Esophagus squamous epithelium (tissue), 5 donors: ENCODE results near the gene SET. TPM values are rescaled to one million over a fixed set of nuclear protein-coding genes. Genes with fewer than 3 reads are reported as not detected.

Source experiments
- DNase-seq: peaks from one replicate; lab custom pipeline; 2025; lab: John Stamatoyannopoulos, UW
- H3K27ac ChIP-seq, 4 donors: fragments of 200-600 bp; sonication (generic); one replicate each; pipeline ENCODE4 v1.5.1; 2016 to 2019; ENCODE audit warnings: mild to moderate bottlenecking in 1 of 4
- H3K27me3 ChIP-seq, 4 donors: fragments of 200-600 bp; sonication (generic); 1 replicate in 3 of 4; 2 replicates in 1 of 4; pipeline versions ENCODE4 v1.5.1 to v1.6.0; 2017 to 2021; ENCODE audit warnings: antibody characterized with exemption in 1 of 4
- H3K36me3 ChIP-seq, 3 donors: fragments of 200-600 bp; sonication (generic); one replicate each; pipeline ENCODE4 v1.5.1; 2016 to 2019
- H3K4me1 ChIP-seq, 3 donors: fragments of 200-600 bp; sonication (generic); one replicate each; pipeline ENCODE4 v1.5.1; 2017 to 2019
- H3K4me3 ChIP-seq, 4 donors: fragments of 200-600 bp; sonication (generic); 1 replicate in 3 of 4; 2 replicates in 1 of 4; pipeline ENCODE4 v1.5.1; 2016 to 2019; ENCODE audit warnings: mild to moderate bottlenecking in 2 of 4, moderate library complexity in 1 of 4
- H3K9me3 ChIP-seq, 3 donors: fragments of 200-600 bp; sonication (generic); one replicate each; pipeline ENCODE4 v1.5.1; 2016 to 2019
- POLR2A ChIP-seq, 4 donors: fragments of 450-650 bp; IDR thresholded peaks; one replicate each; pipeline ENCODE4 v1.6.1; 2017; ENCODE audit warnings: antibody characterized with exemption in 4 of 4, mild to moderate bottlenecking in 4 of 4, moderate library complexity in 3 of 4
- WGBS, 2 donors: methylation state at CpG; one replicate each; pipeline ENCODE4 v1.1.5; 2018; 5-methylcytosine and 5-hydroxymethylcytosine counted together
- intact Hi-C: fragments of 100-400 bp; cut with DNase I; formaldehyde crosslinking; loops from one replicate; pipeline ENCODE4 v1.15.0; 2022
- small RNA-seq, 4 donors: library from RNA; depleted of rRNA; stranded (forward); fragments of <200 nt; gene quantifications; one replicate each; pipeline ENCODE3, GENCODE V24; 2016
- total RNA-seq, 4 donors: library from RNA; depleted of rRNA; stranded (reverse); fragments of >200 nt; gene quantifications; one replicate each; pipeline ENCODE4 v1.1.0, GENCODE V29; 2016
- TF ChIP-seq, protein P1 (sequence below), 6 experiments: fragments of 450-650 bp in 4 of 6; fragments of 200-600 bp in 2 of 6; sonication (generic) in 2 of 6; IDR thresholded peaks; one replicate each; pipeline ENCODE4 v1.5.1; 2016 to 2019; ENCODE audit warnings: antibody characterized with exemption in 6 of 6, mild to moderate bottlenecking in 4 of 6, moderate library complexity in 4 of 6
- donor health status: DM: yes; HTN: yes; CAD: no.

Gene SET
- total RNA-seq, 4 donors from 2014 or later, result 83.5 to 253 (median 215) TPM

DNA sequence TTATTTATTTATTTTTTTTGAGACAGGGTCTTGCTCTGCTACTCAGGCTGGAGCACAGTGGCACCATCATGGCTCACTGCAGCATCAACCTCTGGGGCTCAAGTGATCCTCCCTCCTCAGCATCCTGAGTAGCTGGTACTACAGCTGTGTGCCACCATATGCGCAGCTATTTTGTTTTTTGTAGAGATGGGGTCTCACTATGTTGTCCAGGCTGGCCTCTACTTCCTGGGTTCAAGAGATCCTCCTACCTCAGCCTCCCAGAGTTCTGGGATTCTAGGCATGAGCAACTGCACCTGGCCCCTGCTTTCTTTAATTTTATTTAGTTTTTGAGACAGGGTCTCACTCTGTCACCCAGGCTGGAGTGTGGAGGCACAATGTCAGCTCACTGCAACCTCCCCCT is 54.4 kb downstream of the SET start:
- 94 to 100% methylated on average over 1 of the region's 1 CpG for WGBS, 2 donors

More for the DNA sequence above, 54.4 kb downstream of the SET start:
- intact Hi-C loops, result no loop called here
- no peaks in the 10 kb centered on the region for H3K27me3 ChIP-seq
- H3K9me3 ChIP-seq, result no peaks in the 10 kb centered on the region
- H3K4me1 ChIP-seq, result no peaks in the 10 kb centered on the region
- no peak for DNase-seq
- H3K4me3 ChIP-seq, result no peak overlapping the region
- no peak overlapping the region for H3K27ac ChIP-seq
- H3K36me3 ChIP-seq, result peaks cover 0 to 74% (median 7%) of the 10 kb centered on the region in 3 donors
- no peak for TF ChIP-seq POLR2A (IDR thresholded peaks at IDR 0.05)
- TF ChIP-seq, protein P1, sequence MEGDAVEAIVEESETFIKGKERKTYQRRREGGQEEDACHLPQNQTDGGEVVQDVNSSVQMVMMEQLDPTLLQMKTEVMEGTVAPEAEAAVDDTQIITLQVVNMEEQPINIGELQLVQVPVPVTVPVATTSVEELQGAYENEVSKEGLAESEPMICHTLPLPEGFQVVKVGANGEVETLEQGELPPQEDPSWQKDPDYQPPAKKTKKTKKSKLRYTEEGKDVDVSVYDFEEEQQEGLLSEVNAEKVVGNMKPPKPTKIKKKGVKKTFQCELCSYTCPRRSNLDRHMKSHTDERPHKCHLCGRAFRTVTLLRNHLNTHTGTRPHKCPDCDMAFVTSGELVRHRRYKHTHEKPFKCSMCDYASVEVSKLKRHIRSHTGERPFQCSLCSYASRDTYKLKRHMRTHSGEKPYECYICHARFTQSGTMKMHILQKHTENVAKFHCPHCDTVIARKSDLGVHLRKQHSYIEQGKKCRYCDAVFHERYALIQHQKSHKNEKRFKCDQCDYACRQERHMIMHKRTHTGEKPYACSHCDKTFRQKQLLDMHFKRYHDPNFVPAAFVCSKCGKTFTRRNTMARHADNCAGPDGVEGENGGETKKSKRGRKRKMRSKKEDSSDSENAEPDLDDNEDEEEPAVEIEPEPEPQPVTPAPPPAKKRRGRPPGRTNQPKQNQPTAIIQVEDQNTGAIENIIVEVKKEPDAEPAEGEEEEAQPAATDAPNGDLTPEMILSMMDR (IDR thresholded peaks at IDR 0.05), result no peak

Small RNA genes within 50 kb of the gene (small RNA-seq; reads per million reads assigned to genes)
- 0 reads per million in 4 donors for gene RF00017
- gene RN7SL560P, result 0 reads per million in 4 donors

Other genes starting within 250 kb of the SET start
- gene ODF2, start 233.2 kb upstream of the SET start, total RNA-seq, result 10 to 100 TPM; 13.2 to 28.0 (median 19.8) TPM
- gene GLE1, start 184.5 kb upstream of the SET start, total RNA-seq, result 10 to 100 TPM; 21.4 to 31.2 (median 24.4) TPM
- gene SPTAN1, start 136.6 kb upstream of the SET start, total RNA-seq, result 100 to 1,000 TPM in 3 of 4 donors, 10 to 100 TPM in 1; 97.8 to 233 (median 160) TPM
- gene DYNC2I2, start 32.4 kb upstream of the SET start, total RNA-seq, result 10 to 100 TPM; 39.7 to 65.9 (median 54.4) TPM
- gene PKN3, start 13.3 kb downstream of the SET start, total RNA-seq, result 1 to 10 TPM; 2.3 to 6.2 (median 3.2) TPM
- 10 to 100 TPM; 51.5 to 99.4 (median 77.1) TPM for gene ZDHHC12, start 34.9 kb downstream of the SET start, total RNA-seq
- gene ZER1, start 82.7 kb downstream of the SET start, total RNA-seq, result 10 to 100 TPM; 20.1 to 51.4 (median 29.0) TPM
- gene TBC1D13, start 98.0 kb downstream of the SET start, total RNA-seq, result 10 to 100 TPM in 3 of 4 donors, 1 to 10 TPM in 1; 9.6 to 17.9 (median 16.7) TPM
- gene ENDOG, start 129.3 kb downstream of the SET start, total RNA-seq, result 10 to 100 TPM; 21.2 to 40.1 (median 36.5) TPM
- 10 to 100 TPM; 14.0 to 29.2 (median 20.5) TPM for gene SPOUT1, start 140.6 kb downstream of the SET start, total RNA-seq
- gene KYAT1, start 192.7 kb downstream of the SET start, total RNA-seq, result 1 to 10 TPM; 4.0 to 9.4 (median 5.7) TPM
- 100 to 1,000 TPM in 3 of 4 donors, 10 to 100 TPM in 1; 70.0 to 153 (median 122) TPM for gene LRRC8A, start 192.9 kb downstream of the SET start, total RNA-seq
- gene PHYHD1, start 231.8 kb downstream of the SET start, total RNA-seq, result 10 to 100 TPM in 3 of 4 donors, 1 to 10 TPM in 1; 3.7 to 34.0 (median 23.0) TPM